ENCODE results near the gene SLC6A7. TPM values are rescaled to one million over a fixed set of nuclear protein-coding genes. Genes with fewer than 3 reads are reported as not detected.

The SLC6A7 gene
- total RNA-seq, 2 experiments from 2014 or later = not detected

- Mint-ChIP-seq H3K27ac (no peak overlapping the region), H3K36me3 (no peaks in the 10 kb centered on the region), H3K9me3 (no peaks in the 10 kb centered on the region), H3K4me3 (no peak overlapping the region), H3K4me1 (peaks cover 2% of the 10 kb centered on the region), H3K27me3 (peaks cover 65% of the 10 kb centered on the region)
- POLR2A ChIA-PET = no interaction called here
- no peak for ATAC-seq (ENCODE audit: low read depth)
- no peak for DNase-seq
Observed at GRCh38 chr5:150168864-150169263, 21.0 kb upstream of the SLC6A7 start.

DNA sequence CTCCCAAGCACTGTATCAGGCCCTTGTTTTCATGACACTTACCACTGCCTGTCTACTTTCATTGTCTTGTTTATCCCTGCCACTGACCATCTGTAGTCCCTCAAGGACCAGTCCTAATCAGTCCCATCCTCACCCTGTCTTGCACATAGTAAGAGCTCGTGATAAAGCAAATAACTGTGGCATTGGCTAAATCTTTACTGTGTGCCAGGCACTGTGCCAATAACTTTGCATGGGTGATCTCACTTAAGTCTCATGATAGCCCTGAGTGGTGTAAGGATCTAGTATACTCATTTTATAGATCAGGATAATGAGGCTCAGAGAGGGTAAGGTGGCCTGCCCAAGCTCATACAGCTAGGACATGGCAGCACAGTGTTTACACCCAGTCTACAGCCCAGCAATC lies 17.7 kb upstream of the SLC6A7 start:
- no peak overlapping the region for H3K27ac Mint-ChIP-seq
- no peak for ATAC-seq (ENCODE audit: low read depth)
- H3K36me3 Mint-ChIP-seq = no peaks in the 10 kb centered on the region
- H3K27me3 Mint-ChIP-seq = peaks cover 50% of the 10 kb centered on the region
- H3K9me3 Mint-ChIP-seq = no peaks in the 10 kb centered on the region
- H3K4me1 Mint-ChIP-seq = peaks cover 2% of the 10 kb centered on the region
- POLR2A ChIA-PET = interaction anchor here (0.5 kb wide), 1 partner anchor 9 kb away, joined by 3 read pairs; no protein-coding TSS in a partner anchor
- H3K4me3 Mint-ChIP-seq = no peak overlapping the region
- no peak for DNase-seq

GRCh38 chr5:150172556-150172955 lies 17.3 kb upstream of the SLC6A7 start:
- peaks cover 47% of the 10 kb centered on the region for H3K27me3 Mint-ChIP-seq
- H3K4me1 Mint-ChIP-seq = peaks cover under 1% of the 10 kb centered on the region
- H3K9me3 Mint-ChIP-seq = no peaks in the 10 kb centered on the region
- DNase-seq (no peak), ATAC-seq (ENCODE audit: low read depth) (no peak)
- H3K4me3 Mint-ChIP-seq = no peak overlapping the region
- H3K27ac Mint-ChIP-seq = no peak overlapping the region
- POLR2A ChIA-PET = no interaction called here
- H3K36me3 Mint-ChIP-seq = no peaks in the 10 kb centered on the region

DNA sequence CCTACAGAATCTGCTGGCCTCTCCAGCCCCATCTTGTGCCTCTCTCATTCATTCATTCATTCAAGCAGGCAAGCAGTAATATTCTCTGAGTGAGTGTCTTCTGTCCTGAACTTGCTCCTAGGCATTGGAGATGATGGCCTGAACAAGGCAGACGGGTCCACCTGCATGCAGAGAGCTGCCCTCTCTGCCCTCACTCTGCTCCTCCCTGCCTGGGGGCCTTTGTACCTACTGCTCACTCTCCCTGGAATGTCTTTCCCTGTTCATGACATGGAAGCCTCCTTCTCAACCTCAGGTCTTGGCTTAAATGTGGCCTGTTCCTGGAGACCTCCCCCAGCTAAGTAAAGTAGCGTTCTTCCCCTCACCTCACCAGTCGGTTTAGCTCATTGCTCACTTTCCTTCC lies 16.7 kb upstream of the SLC6A7 start:
- no peak for ATAC-seq (ENCODE audit: low read depth)
- Mint-ChIP-seq H3K36me3 (no peaks in the 10 kb centered on the region), H3K27me3 (peaks cover 41% of the 10 kb centered on the region), H3K27ac (no peak overlapping the region), H3K9me3 (no peaks in the 10 kb centered on the region), H3K4me1 (no peaks in the 10 kb centered on the region), H3K4me3 (no peak overlapping the region)
- DNase-seq = no peak
- POLR2A ChIA-PET = no interaction called here

DNA sequence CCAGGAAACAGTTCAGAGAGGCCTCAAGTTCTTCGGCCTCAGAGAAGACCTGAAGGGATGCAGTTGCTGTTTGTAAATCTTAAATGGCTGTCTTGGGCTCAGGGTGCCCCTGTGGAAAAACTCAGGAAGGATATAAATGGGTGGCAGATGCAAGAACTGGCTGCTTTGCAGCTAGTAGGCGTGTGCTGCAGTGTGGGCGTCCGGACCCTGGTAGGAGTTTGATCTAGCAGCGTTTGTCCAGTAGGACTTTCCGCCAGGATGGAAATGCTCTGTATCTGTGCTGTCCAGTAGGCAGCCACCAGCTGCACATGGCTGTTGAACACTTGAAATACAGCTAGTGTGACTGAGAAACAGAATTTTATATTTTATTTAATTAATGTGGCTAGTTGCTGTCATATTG lies 15.6 kb upstream of the SLC6A7 start:
- Mint-ChIP-seq H3K9me3 (no peaks in the 10 kb centered on the region), H3K27me3 (peaks cover 33% of the 10 kb centered on the region), H3K27ac (no peak overlapping the region), H3K4me1 (no peaks in the 10 kb centered on the region), H3K36me3 (no peaks in the 10 kb centered on the region), H3K4me3 (no peak overlapping the region)
- ATAC-seq (ENCODE audit: low read depth) (no peak), DNase-seq (no peak)
- POLR2A ChIA-PET = no interaction called here

GRCh38 chr5:150175076-150175475 lies 14.8 kb upstream of the SLC6A7 start:
- Mint-ChIP-seq H3K4me3 (no peak overlapping the region), H3K4me1 (no peaks in the 10 kb centered on the region), H3K27ac (no peak overlapping the region), H3K36me3 (no peaks in the 10 kb centered on the region), H3K27me3 (peaks cover 30% of the 10 kb centered on the region), H3K9me3 (no peaks in the 10 kb centered on the region)
- ATAC-seq (ENCODE audit: low read depth) = no peak
- POLR2A ChIA-PET = interaction anchor here (1.3 kb wide), 1 partner anchor 20 kb away, joined by 5 read pairs; no protein-coding TSS in a partner anchor
- DNase-seq = no peak

DNA sequence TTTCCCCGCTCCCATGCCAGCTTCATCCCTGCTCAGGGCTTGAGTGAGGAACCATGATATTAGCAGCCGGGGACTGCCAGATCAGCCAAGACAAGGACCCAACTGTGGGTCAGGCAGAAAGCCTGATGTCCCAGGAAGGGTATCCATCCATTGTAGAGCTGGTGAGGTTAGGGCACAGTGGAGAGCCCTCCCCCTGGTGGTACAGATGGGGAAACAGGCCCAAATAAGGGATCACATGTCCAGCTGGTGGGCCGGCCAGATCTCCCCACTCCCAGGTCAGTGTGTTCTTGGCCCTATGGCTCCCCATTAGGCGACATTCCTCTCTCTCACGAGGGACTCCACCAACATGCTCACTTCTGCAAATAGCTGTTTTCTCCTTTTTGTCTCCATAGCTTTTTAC lies 14.3 kb upstream of the SLC6A7 start:
- Mint-ChIP-seq H3K4me1 (no peaks in the 10 kb centered on the region), H3K27ac (no peak overlapping the region), H3K36me3 (no peaks in the 10 kb centered on the region), H3K4me3 (no peak overlapping the region), H3K9me3 (no peaks in the 10 kb centered on the region), H3K27me3 (peaks cover 29% of the 10 kb centered on the region)
- POLR2A ChIA-PET = interaction anchor here (1.3 kb wide), 1 partner anchor 21 kb away, joined by 5 read pairs; no protein-coding TSS in a partner anchor
- DNase-seq (no peak), ATAC-seq (ENCODE audit: low read depth) (peak; percentile 39)

GRCh38 chr5:150176745-150177477 lies 13.0 kb upstream of the SLC6A7 start:
- H3K4me3 Mint-ChIP-seq = no peak overlapping the region
- POLR2A ChIA-PET = no interaction called here
- H3K36me3 Mint-ChIP-seq = no peaks in the 10 kb centered on the region
- ATAC-seq (ENCODE audit: low read depth) (no peak), DNase-seq (no peak)
- H3K4me1 Mint-ChIP-seq = no peaks in the 10 kb centered on the region
- H3K27me3 Mint-ChIP-seq = peaks cover 26% of the 10 kb centered on the region
- no peak overlapping the region for H3K27ac Mint-ChIP-seq
- H3K9me3 Mint-ChIP-seq = no peaks in the 10 kb centered on the region

GRCh38 chr5:150177721-150178120 lies 12.1 kb upstream of the SLC6A7 start:
- no peak overlapping the region for H3K4me3 Mint-ChIP-seq
- H3K9me3 Mint-ChIP-seq = no peaks in the 10 kb centered on the region
- H3K36me3 Mint-ChIP-seq = no peaks in the 10 kb centered on the region
- no peaks in the 10 kb centered on the region for H3K4me1 Mint-ChIP-seq
- no peak overlapping the region for H3K27ac Mint-ChIP-seq
- H3K27me3 Mint-ChIP-seq = peaks cover 25% of the 10 kb centered on the region
- ATAC-seq (ENCODE audit: low read depth) (no peak), DNase-seq (no peak)
- POLR2A ChIA-PET = no interaction called here

DNA sequence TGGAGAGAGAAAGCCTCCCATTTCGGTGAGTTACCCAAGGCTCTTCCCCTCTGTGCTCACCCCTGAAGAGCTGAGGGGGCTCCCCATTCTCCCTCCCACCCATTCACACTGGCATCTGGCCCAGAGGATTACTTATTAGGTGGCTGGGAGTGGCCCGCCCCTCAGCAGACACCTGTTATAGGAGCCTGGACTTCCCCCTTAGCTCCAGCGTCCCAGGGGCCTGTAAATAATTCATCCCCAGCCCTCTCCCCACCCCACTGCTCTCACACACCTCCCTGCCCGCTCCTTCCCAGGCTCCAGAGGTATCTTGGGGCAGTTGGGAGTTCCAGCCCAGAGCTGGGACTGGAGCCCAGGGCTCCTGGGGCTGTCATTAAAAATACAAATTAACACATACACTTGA lies 11.6 kb upstream of the SLC6A7 start:
- no peak for DNase-seq
- H3K27me3 Mint-ChIP-seq = peaks cover 21% of the 10 kb centered on the region
- no peak overlapping the region for H3K27ac Mint-ChIP-seq
- H3K4me3 Mint-ChIP-seq = no peak overlapping the region
- no peaks in the 10 kb centered on the region for H3K9me3 Mint-ChIP-seq
- H3K36me3 Mint-ChIP-seq = no peaks in the 10 kb centered on the region
- POLR2A ChIA-PET = no interaction called here
- H3K4me1 Mint-ChIP-seq = no peaks in the 10 kb centered on the region
- ATAC-seq (ENCODE audit: low read depth) = no peak

- Mint-ChIP-seq H3K27ac (no peak overlapping the region), H3K4me3 (no peak overlapping the region), H3K36me3 (no peaks in the 10 kb centered on the region), H3K4me1 (no peaks in the 10 kb centered on the region), H3K9me3 (no peaks in the 10 kb centered on the region), H3K27me3 (peaks cover 15% of the 10 kb centered on the region)
- POLR2A ChIA-PET = no interaction called here
- no peak for DNase-seq
- no peak for ATAC-seq (ENCODE audit: low read depth)
Observed at GRCh38 chr5:150179019-150179620, 10.7 kb upstream of the SLC6A7 start.

- H3K27ac Mint-ChIP-seq = no peak overlapping the region
- H3K27me3 Mint-ChIP-seq = peaks cover 13% of the 10 kb centered on the region
- no peaks in the 10 kb centered on the region for H3K9me3 Mint-ChIP-seq
- H3K4me1 Mint-ChIP-seq = no peaks in the 10 kb centered on the region
- no peak for ATAC-seq (ENCODE audit: low read depth)
- POLR2A ChIA-PET = no interaction called here
- no peak overlapping the region for H3K4me3 Mint-ChIP-seq
- no peak for DNase-seq
- no peaks in the 10 kb centered on the region for H3K36me3 Mint-ChIP-seq
Observed at GRCh38 chr5:150180241-150181026, 9.4 kb upstream of the SLC6A7 start.

GRCh38 chr5:150181027-150181426 lies 8.8 kb upstream of the SLC6A7 start:
- H3K4me1 Mint-ChIP-seq = no peaks in the 10 kb centered on the region
- no peaks in the 10 kb centered on the region for H3K36me3 Mint-ChIP-seq
- no peak overlapping the region for H3K4me3 Mint-ChIP-seq
- no peaks in the 10 kb centered on the region for H3K9me3 Mint-ChIP-seq
- ATAC-seq (ENCODE audit: low read depth) = no peak
- POLR2A ChIA-PET = no interaction called here
- H3K27me3 Mint-ChIP-seq = peaks cover 14% of the 10 kb centered on the region
- H3K27ac Mint-ChIP-seq = no peak overlapping the region
- no peak for DNase-seq

Measured in activated naive CD8-positive, alpha-beta T cell treated with anti-CD3 and anti-CD28 coated beads, Interleukin-2, amount 10 ng/mL, durations not matched to agents 7 days and 5 days (primary cell).